Fibroblast of pulmonary artery (primary cell): ENCODE measurements around the gene RCC1.
"Not testable (repeated sequence)": the region's sequence is repeated elsewhere in the genome, so short reads cannot be mapped to it uniquely, and the experiment has no call there.

ENCODE experiments used
- DNase-seq: peaks from one replicate; pipeline ENCODE4 v3.0.0-alpha.2; 2010; ENCODE audit warnings: low read depth
- H3K4me3 ChIP-seq: replicated peaks from 2 replicates; pipeline ENCODE4 v1.5.1; 2011; ENCODE audit warnings: low read depth, mild to moderate bottlenecking, control low read depth, low read length, moderate library complexity
- CTCF ChIP-seq: IDR thresholded peaks from 2 replicates; pipeline ENCODE4 v1.5.1; 2011; ENCODE audit warnings: mild to moderate bottlenecking, control low read depth, low read length, inconsistent platforms; ENCODE audit errors: missing control alignments

The RCC1 gene

DNA sequence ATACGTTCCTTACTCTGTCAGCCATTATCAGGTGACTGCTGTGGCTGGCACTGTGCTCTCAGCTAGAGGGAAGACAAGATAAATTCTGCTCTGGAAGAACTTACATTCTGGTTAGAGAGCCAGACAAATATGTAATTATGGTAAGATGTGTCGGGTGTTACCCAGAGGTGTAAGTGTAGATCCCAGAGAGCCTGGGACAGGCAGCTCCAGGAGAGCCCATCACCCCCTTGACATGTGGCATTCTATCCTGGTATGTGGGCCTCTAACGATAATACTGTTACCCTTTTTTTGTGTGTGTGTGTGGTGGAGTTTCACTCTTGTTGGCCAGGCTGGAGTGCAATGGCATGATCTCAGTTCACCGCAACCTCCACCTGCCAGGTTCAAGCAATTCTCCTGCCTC, 66.1 kb downstream of the RCC1 start:
- no peak for DNase-seq
- no peak for TF ChIP-seq CTCF
- H3K4me3 ChIP-seq = no peak overlapping the region

DNA sequence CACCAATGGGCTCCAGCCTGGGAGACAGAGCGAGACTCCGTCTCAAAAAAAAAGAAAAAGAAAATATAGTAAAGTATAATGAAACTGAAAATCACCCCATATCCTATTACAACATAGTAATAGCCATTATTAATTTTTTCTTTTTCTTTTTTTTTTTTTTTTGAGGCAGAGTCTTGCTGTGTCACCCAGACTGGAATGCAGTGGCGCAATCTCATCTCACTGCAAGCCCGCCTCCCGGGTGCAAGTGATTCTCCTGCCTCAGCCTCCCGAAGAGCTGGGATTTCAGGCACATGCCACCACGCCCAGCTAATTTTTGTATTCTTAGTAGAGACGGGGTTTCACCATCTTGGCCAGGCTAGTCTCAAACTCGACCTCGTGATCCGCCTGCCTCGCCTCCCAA, 67.0 kb downstream of the RCC1 start:
- not testable (repeated sequence) for H3K4me3 ChIP-seq
- DNase-seq = peak; percentile 80

DNA sequence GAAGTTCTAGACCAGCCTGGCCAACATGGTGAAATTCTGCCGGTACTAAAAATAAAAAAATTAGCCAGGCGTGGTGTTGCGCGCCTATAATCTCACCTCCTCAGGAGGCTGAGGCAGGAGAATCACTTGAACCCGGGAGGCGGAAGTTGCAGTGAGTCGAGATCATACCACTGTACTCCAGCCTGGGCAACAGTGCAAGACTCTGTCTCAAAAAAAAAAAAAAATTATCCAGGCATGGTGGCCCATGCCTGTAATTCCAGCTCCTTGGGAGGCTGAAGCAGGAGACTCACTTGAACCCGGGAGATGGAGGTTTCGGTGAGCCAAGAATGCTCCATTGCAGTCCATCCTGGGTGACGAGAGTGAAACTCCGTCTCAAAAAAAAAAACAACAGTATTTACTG, 67.7 kb downstream of the RCC1 start:
- no peak for DNase-seq
- no peak overlapping the region for H3K4me3 ChIP-seq
- no peak for TF ChIP-seq CTCF

DNA sequence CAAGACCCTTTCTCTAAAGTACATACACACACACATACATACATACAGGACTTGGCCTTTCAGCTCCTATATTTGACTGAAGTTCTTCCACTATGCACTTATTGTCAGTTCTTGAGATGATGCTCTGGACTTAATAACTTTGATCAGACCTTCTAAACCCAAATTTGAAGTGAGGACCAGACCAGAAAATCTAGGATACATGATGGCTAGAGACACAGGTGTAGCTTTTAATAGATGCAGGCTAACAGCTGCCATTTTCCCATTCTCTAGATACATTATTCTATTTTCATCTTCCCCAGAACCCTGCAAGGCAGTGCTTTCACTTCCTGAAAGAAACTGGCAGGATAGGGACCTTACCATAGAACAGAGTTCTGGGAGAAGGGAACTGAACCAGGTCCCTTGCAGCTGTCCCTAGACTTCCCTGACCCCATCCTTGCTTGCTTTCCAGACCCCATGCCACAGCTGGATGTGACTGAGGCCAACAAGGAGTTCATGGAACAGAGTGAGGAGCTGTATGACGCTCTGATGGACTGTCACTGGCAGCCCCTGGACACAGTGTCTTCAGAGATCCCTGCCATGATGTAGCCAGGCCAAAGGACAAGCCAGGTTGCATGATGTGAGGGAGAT, 71.3 kb downstream of the RCC1 start:
- no peak for DNase-seq
- no peak overlapping the region for H3K4me3 ChIP-seq
- no peak for TF ChIP-seq CTCF

DNA sequence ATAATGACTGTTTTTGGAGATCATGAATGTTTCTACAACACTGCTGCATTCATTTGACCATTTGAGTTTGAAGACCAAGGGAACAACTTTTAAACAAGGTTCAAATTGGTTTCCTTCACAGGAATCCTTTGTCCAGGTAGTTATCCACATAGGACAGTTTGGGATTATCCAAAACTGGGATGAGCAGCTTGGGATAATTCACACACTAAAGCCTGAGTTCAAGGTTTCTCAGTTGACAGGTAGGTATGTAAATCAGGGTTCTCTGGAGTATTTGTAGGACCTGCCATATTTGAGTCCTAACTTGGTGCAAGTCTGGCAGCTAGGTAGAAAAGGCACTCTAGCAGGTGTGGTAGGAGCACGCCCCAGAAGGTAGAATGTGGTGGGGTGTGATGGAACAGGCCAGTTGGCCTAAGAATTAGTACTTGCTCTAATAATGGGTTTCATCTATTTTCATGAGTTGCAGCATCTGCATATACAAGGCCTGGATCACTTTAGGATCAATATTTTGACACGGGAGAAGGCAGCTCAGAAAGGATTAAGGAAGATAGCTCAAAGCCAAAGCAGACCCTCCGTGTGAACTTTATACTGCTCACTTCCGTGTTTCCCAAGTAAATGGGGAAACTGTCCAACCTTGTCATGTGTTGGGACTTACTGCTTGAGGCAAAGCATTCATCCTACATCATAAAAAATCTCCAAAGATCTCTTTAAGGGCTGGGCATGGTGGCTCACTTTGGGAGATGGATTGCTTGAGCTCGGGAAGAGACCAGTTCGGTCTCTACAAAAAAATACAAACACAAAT, 72.1 kb downstream of the RCC1 start:
- DNase-seq = no peak
- H3K4me3 ChIP-seq = no peak overlapping the region
- no peak for TF ChIP-seq CTCF

GRCh38 chr1:28578696-28579218, 72.9 kb downstream of the RCC1 start:
- DNase-seq = no peak
- TF ChIP-seq CTCF = no peak
- no peak overlapping the region for H3K4me3 ChIP-seq

DNA sequence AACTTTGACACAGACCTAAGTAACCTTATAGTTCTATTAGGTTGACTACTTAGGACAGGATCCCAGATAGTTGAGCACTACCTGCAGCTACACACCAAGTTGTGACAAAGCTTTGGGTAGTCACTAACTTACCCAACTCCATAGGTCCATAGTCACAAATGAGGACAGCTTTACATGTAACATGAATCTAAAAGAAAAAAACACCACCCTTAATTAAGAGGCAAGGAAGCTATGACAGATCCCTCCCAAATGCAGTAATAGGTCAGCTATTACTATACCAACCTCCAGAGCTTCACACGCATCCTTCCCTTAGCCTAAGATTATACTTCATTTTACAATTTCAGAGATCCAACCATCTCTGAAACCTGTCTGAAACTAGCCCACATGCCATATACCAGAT, 73.6 kb downstream of the RCC1 start:
- no peak for TF ChIP-seq CTCF
- H3K4me3 ChIP-seq = peak overlapping the region; percentile 95

More for the DNA sequence above, 73.6 kb downstream of the RCC1 start:
- no peak for DNase-seq
